ENCODE measurements around the gene DCHS2. TPM values are rescaled to one million over a fixed set of nuclear protein-coding genes. Genes with fewer than 3 reads are reported as not detected.

The DCHS2 gene
- total RNA-seq, 4 donors from 2014 or later, result 0.40 to 1.4 (median 0.61) TPM

DNA sequence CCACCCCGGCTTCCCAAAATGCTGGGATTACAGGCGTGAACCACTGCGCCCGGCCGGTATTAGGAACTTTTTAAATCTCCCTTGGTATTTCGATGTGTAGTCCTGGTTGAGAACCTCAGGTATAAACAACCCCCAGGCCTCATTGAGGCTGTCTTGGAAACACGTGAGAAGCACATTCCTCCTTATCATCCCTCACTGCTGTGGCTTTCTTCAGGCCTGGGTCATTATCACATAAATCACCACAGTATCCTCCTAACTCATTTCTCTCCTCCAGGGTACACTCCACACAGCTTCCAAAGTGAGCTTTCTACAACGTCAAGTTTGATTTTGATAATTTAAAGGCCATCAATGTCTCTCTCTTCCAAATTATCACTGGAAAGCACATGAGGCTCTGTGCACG is 198.2 kb downstream of the DCHS2 start:
- WGBS, 2 donors, result 86 to 90% methylated on average over 9 of the region's 9 CpGs
- intact Hi-C loops (cut with DNase I), result no loop called here
- H3K9me3 ChIP-seq, result no peaks in the 10 kb centered on the region
- DNase-seq, result no peak
- no peak overlapping the region for H3K27ac ChIP-seq
- TF ChIP-seq POLR2A (IDR thresholded peaks at IDR 0.05), result no peak
- TF ChIP-seq, protein P1, sequence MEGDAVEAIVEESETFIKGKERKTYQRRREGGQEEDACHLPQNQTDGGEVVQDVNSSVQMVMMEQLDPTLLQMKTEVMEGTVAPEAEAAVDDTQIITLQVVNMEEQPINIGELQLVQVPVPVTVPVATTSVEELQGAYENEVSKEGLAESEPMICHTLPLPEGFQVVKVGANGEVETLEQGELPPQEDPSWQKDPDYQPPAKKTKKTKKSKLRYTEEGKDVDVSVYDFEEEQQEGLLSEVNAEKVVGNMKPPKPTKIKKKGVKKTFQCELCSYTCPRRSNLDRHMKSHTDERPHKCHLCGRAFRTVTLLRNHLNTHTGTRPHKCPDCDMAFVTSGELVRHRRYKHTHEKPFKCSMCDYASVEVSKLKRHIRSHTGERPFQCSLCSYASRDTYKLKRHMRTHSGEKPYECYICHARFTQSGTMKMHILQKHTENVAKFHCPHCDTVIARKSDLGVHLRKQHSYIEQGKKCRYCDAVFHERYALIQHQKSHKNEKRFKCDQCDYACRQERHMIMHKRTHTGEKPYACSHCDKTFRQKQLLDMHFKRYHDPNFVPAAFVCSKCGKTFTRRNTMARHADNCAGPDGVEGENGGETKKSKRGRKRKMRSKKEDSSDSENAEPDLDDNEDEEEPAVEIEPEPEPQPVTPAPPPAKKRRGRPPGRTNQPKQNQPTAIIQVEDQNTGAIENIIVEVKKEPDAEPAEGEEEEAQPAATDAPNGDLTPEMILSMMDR (IDR thresholded peaks at IDR 0.05), result no peak
- no peaks in the 10 kb centered on the region for H3K27me3 ChIP-seq
- no peaks in the 10 kb centered on the region for H3K4me1 ChIP-seq
- H3K4me3 ChIP-seq (replicated peaks in 1 of 3), result no peak overlapping the region
- H3K36me3 ChIP-seq, result no peaks in the 10 kb centered on the region

DNA sequence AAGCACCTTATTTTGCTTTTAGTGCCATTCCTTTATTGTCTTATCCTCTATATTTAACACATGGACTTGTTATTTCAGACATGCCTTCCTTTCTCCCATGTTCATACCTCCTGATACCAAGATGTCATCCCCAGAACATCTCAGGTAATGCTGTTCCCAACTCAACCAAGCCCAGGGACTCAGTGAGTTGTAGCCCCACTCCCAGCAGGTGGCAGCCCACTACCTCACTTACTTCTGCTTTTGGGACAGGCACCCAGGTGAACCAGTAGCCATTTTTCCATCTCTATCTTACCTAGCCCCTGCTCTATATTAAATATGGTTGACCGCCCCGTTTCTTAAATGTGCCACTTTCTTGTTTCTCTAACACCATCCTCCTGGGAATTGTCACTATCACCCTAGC is 199.0 kb downstream of the DCHS2 start:
- WGBS, 2 donors, result 91 to 93% methylated on average over 2 of the region's 2 CpGs
- no peak for DNase-seq
- no peak overlapping the region for H3K27ac ChIP-seq
- no peaks in the 10 kb centered on the region for H3K36me3 ChIP-seq
- no peaks in the 10 kb centered on the region for H3K9me3 ChIP-seq
- no peaks in the 10 kb centered on the region for H3K4me1 ChIP-seq
- H3K27me3 ChIP-seq, result no peaks in the 10 kb centered on the region
- intact Hi-C loops (cut with DNase I), result no loop called here
- H3K4me3 ChIP-seq (replicated peaks in 1 of 3), result no peak overlapping the region
- TF ChIP-seq POLR2A (IDR thresholded peaks at IDR 0.05), result no peak
- TF ChIP-seq, protein P1 (IDR thresholded peaks at IDR 0.05), result no peak

DNA sequence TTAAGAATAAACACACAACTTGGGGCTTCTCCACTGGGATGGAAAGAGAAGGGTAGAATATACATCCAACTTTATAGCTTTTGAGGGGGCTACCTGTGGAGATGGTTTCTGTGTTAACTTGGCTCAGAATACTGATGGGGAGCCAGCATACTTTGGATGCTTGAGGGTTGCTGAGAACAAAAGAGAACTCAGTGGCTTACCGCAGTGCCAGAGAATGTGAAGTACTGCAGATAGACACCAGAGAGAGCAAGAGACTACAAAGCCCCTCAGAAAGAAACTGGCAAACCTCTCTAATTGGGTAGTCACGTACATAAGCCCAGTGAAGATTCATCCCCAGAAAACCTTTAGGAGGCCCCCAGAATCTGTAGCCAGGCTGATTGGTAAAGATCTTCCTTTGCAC is 214.4 kb downstream of the DCHS2 start:
- no peak for TF ChIP-seq POLR2A (IDR thresholded peaks at IDR 0.05)
- TF ChIP-seq, protein P1 (IDR thresholded peaks at IDR 0.05), result no peak
- no peaks in the 10 kb centered on the region for H3K9me3 ChIP-seq
- no peaks in the 10 kb centered on the region for H3K36me3 ChIP-seq
- H3K4me3 ChIP-seq (replicated peaks in 1 of 3), result no peak overlapping the region
- no peak overlapping the region for H3K27ac ChIP-seq
- DNase-seq, result no peak
- 53 to 55% methylated on average over 2 of the region's 2 CpGs for WGBS, 2 donors
- intact Hi-C loops (cut with DNase I), result no loop called here
- H3K4me1 ChIP-seq, result no peaks in the 10 kb centered on the region
- H3K27me3 ChIP-seq, result no peaks in the 10 kb centered on the region

DNA sequence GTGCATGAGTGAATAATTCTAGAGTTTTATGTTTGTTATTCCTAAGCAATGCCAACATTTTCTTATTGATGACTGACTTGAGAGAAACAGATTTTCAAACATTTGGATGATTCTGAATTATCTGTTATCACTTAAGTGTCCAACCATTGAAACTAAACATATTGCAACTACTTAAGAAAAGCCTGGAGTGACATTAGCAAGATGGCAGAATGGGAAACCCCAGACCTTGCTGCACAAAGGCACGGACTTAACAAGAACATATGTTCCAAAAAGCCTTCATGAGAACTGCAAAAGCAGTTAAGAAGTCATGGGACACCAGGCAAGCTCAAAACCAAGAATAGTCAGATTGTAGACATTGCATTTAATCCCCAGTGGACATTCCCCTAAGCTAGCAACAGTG is 215.1 kb downstream of the DCHS2 start:
- 72 to 88% methylated on average over 1 of the region's 1 CpG for WGBS, 2 donors
- Histone ChIP-seq H3K36me3 (no peaks in the 10 kb centered on the region), H3K27ac (no peak overlapping the region), H3K9me3 (no peaks in the 10 kb centered on the region), H3K27me3 (no peaks in the 10 kb centered on the region), H3K4me3 (replicated peaks in 1 of 3) (no peak overlapping the region), H3K4me1 (no peaks in the 10 kb centered on the region)
- DNase-seq, result no peak
- TF ChIP-seq POLR2A (IDR thresholded peaks at IDR 0.05), result no peak
- TF ChIP-seq, protein P1 (IDR thresholded peaks at IDR 0.05), result no peak
- intact Hi-C loops (cut with DNase I), result no loop called here

DNA sequence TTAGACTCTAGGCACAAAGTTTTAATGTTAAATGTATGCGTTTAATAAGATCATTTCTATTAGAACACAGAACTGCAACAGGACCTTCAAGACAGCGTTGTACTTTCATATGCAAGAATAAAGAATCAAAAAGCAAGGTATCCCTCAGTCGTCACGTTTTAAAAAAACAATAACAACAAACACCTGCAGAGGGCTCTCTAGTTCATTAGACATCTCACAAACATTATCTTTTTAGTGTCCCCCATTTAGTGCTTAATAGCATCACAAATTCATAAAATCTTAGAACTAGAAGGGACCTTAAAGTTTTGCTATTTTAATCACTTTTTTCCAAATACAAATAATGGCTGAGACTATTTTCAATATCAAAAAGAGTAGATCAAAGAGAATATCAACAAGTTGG is 236.6 kb downstream of the DCHS2 start:
- TF ChIP-seq, protein P1 (IDR thresholded peaks at IDR 0.05), result no peak
- TF ChIP-seq POLR2A (IDR thresholded peaks at IDR 0.05), result no peak
- H3K9me3 ChIP-seq, result no peaks in the 10 kb centered on the region
- DNase-seq, result no peak
- H3K36me3 ChIP-seq, result no peaks in the 10 kb centered on the region
- intact Hi-C loops (cut with DNase I), result no loop called here
- H3K4me1 ChIP-seq, result no peaks in the 10 kb centered on the region
- no peak overlapping the region for H3K27ac ChIP-seq
- H3K27me3 ChIP-seq, result no peaks in the 10 kb centered on the region
- no peak overlapping the region for H3K4me3 ChIP-seq (replicated peaks in 1 of 3)
- 45 to 55% methylated on average over 4 of the region's 4 CpGs for WGBS, 2 donors
